HCT116 (cell line): Measurements from ENCODE around the gene AXIN2. TPM values are rescaled to one million over a fixed set of nuclear protein-coding genes. Genes with fewer than 3 reads are reported as not detected.

Source experiments
- ATAC-seq: fragments of 200-7000 bp; cut with Tn5 transposase; 2 replicates; pipeline ENCODE4 v1.9.1; 2020; ENCODE audit warnings: mild to moderate bottlenecking, moderate library complexity
- BruUV-seq: library from RNA; stranded (reverse); fragments of 400-500 nt; replicated peaks from 2 replicates; lab custom pipeline; 2021; lab: Mats Ljungman, UMichigan
- CTCF ChIA-PET: fragments of 300-600 bp; sonication (Branson Sonifier 250); formaldehyde crosslinking; loops from one replicate; lab custom pipeline; 2021; ENCODE audit warnings: antibody characterized with exemption; lab: Charles Lee
- POLR2A ChIA-PET: fragments of 300-600, 350-600 bp; sonication (Branson Sonifier 250); formaldehyde crosslinking; loops from one replicate; lab custom pipeline; 2021; ENCODE audit warnings: antibody characterized with exemption; lab: Charles Lee
- RAD21 ChIA-PET, 2 experiments: fragments of 300-600 bp; sonication (Branson Sonifier 250); formaldehyde crosslinking; loops; one replicate each; lab custom pipeline; 2023; ENCODE audit warnings: low total read pairs in 2 of 2; ENCODE audit not compliant: uncharacterized antibody in 2 of 2, unreplicated experiment in 2 of 2, low non-redundant PET in 1 of 2; lab: Charles Lee
- DNase-seq: peaks from one replicate; pipeline ENCODE4 v3.0.0-alpha.2; 2010; ENCODE audit warnings: low read depth, low spot score
- H2AFZ ChIP-seq: fragments of 200-600 bp; shearing (Covaris generic), sonication (generic); 2 replicates; pipeline ENCODE4 v1.6.1; 2017; ENCODE audit warnings: low read depth, mixed run types, mixed read lengths, antibody characterized with exemption, low read length; ENCODE audit not compliant: poor library complexity, severe bottlenecking
- H3K27ac ChIP-seq: 2 replicates; pipeline ENCODE4 v1.5.1; 2012; ENCODE audit warnings: low read depth, low read length
- H3K27me3 ChIP-seq: fragments of 200-600 bp; sonication (generic); 2 replicates; pipeline ENCODE4 v1.6.1; 2016; ENCODE audit warnings: mixed run types, low read length, mixed read lengths; ENCODE audit not compliant: insufficient read depth
- H3K36me3 ChIP-seq, 2 experiments: fragments of 200-500 bp in 1 of 2; fragments of 200-600 bp in 1 of 2; sonication (Bioruptor generic) in 1 of 2; sonication (generic) in 1 of 2; 2 replicates each; pipeline versions ENCODE4 v1.5.1 to v1.6.1; 2014 to 2016; ENCODE audit warnings: low read length in 2 of 2, inconsistent platforms in 1 of 2, mixed read lengths in 1 of 2, mixed run types in 1 of 2; ENCODE audit not compliant: insufficient read depth in 2 of 2, control insufficient read depth in 1 of 2
- H3K4me1 ChIP-seq, 2 experiments: fragments of 200-600 bp in 1 of 2; sonication (generic) in 1 of 2; 2 replicates each; pipeline versions ENCODE4 v1.5.1 to v1.6.1; 2012 to 2017; ENCODE audit warnings: low read length in 2 of 2, inconsistent platforms in 1 of 2, mild to moderate bottlenecking in 1 of 2, mixed read lengths in 1 of 2, mixed run types in 1 of 2, moderate library complexity in 1 of 2; ENCODE audit not compliant: insufficient read depth in 2 of 2, control insufficient read depth in 1 of 2
- H3K4me2 ChIP-seq: fragments of 200-600 bp; sonication (generic); 2 replicates; pipeline ENCODE4 v1.6.1; 2017; ENCODE audit warnings: mixed run types, low read length, mixed read lengths
- H3K4me3 ChIP-seq, 2 experiments: fragments of 200-600 bp in 1 of 2; sonication (generic) in 1 of 2; replicated peaks in 1 of 2; 2 replicates each; pipeline ENCODE4 v1.5.1; 2011 to 2016; ENCODE audit warnings: low read length in 2 of 2, control low read depth in 1 of 2, low read depth in 1 of 2, mild to moderate bottlenecking in 1 of 2, mixed read lengths in 1 of 2, mixed run types in 1 of 2
- H3K79me2 ChIP-seq: fragments of 200-600 bp; sonication (generic); 2 replicates; pipeline ENCODE4 v1.6.1; 2017; ENCODE audit warnings: mild to moderate bottlenecking, mixed run types, low read length, moderate library complexity, mixed read lengths; ENCODE audit not compliant: insufficient read depth
- H3K9ac ChIP-seq: fragments of 200-600 bp; sonication (generic); 2 replicates; pipeline ENCODE4 v1.6.1; 2016; ENCODE audit warnings: low read length, mixed read lengths
- H3K9me2 ChIP-seq: fragments of 200-600 bp; sonication (generic), shearing (Covaris generic); 2 replicates; pipeline ENCODE4 v1.6.1; 2017; ENCODE audit warnings: mixed run types, mild to moderate bottlenecking, moderate library complexity; ENCODE audit not compliant: insufficient read depth
- H3K9me3 ChIP-seq, 2 experiments: fragments of 200-500 bp in 1 of 2; fragments of 200-600 bp in 1 of 2; sonication (Bioruptor generic) in 1 of 2; sonication (generic) in 1 of 2; 2 replicates each; pipeline ENCODE4 v1.6.1; 2014 to 2017; ENCODE audit warnings: low read length in 2 of 2, mixed read lengths in 2 of 2, inconsistent platforms in 1 of 2, low read depth in 1 of 2, mild to moderate bottlenecking in 1 of 2, mixed run types in 1 of 2, moderate library complexity in 1 of 2; ENCODE audit not compliant: control insufficient read depth in 1 of 2, insufficient read depth in 1 of 2
- H4K20me1 ChIP-seq: fragments of 200-600 bp; sonication (generic), shearing (Covaris generic); 2 replicates; pipeline ENCODE4 v1.6.1; 2017; ENCODE audit warnings: mixed run types, mild to moderate bottlenecking, moderate library complexity; ENCODE audit not compliant: insufficient read depth
- CBX3 ChIP-seq: IDR thresholded peaks from 2 replicates; pipeline ENCODE4 v1.6.1; 2012; ENCODE audit warnings: low read depth
- CEBPB ChIP-seq: IDR thresholded peaks from 2 replicates; pipeline ENCODE4 v1.6.1; 2012; ENCODE audit warnings: low read depth
- EGR1 ChIP-seq: IDR thresholded peaks from 2 replicates; pipeline ENCODE4 v1.6.1; 2012; ENCODE audit warnings: low read depth
- EZH2phosphoT487 ChIP-seq: fragments of 200-600 bp; IDR thresholded peaks from 2 replicates; pipeline ENCODE4 v1.6.1; 2018; ENCODE audit warnings: antibody characterized with exemption, borderline replicate concordance
- SRF ChIP-seq: IDR thresholded peaks from 2 replicates; pipeline ENCODE4 v1.6.1; 2012; ENCODE audit warnings: low read depth
- TCF7L2 ChIP-seq: IDR thresholded peaks from 2 replicates; pipeline ENCODE4 v1.7.0; 2011; ENCODE audit warnings: borderline replicate concordance, inconsistent platforms; ENCODE audit not compliant: insufficient read depth, insufficient read length; ENCODE audit errors: extremely low read depth
- ZFX ChIP-seq: fragments of 450-650 bp; IDR thresholded peaks from 2 replicates; pipeline ENCODE4 v1.6.1; 2017
- ZNF274 ChIP-seq: fragments of 200-500 bp; sonication (Bioruptor generic); IDR thresholded peaks from 2 replicates; pipeline ENCODE4 v1.6.1; 2014; ENCODE audit warnings: mild to moderate bottlenecking, low read depth, low read length, inconsistent platforms
- intact Hi-C: fragments of 100-400 bp; cut with micrococcal nuclease; formaldehyde crosslinking; loops from 2 replicates; pipeline ENCODE4 v1.10.0; 2022
- total RNA-seq: library from RNA; stranded (reverse); gene quantifications from one replicate; pipeline ENCODE4 v1.2.1, GENCODE V29; 2021; ENCODE audit not compliant: unreplicated experiment
- TF ChIP-seq, protein P1 (sequence below): IDR thresholded peaks from 2 replicates; pipeline ENCODE4 v1.6.1; 2011; ENCODE audit warnings: mild to moderate bottlenecking, low read length, moderate library complexity; ENCODE audit not compliant: insufficient replicate concordance; ENCODE audit errors: extremely low read depth
- TF ChIP-seq, protein P2 (sequence below), 3 experiments: fragments of 200-600 bp in 1 of 3; sonication (generic) in 1 of 3; IDR thresholded peaks in 2 of 3; conservative IDR thresholded peaks in 1 of 3; 2 replicates each; pipeline ENCODE4 v1.5.1; 2012 to 2017; ENCODE audit warnings: low read depth in 2 of 3, low read length in 2 of 3, antibody characterized with exemption in 1 of 3, borderline replicate concordance in 1 of 3, control low read depth in 1 of 3, mild to moderate bottlenecking in 1 of 3, mixed read lengths in 1 of 3, mixed run types in 1 of 3, moderate library complexity in 1 of 3; ENCODE audit not compliant: insufficient read depth in 1 of 3

AXIN2 gene
- total RNA-seq, 1 experiment from 2014 or later: 7.1 TPM

DNA sequence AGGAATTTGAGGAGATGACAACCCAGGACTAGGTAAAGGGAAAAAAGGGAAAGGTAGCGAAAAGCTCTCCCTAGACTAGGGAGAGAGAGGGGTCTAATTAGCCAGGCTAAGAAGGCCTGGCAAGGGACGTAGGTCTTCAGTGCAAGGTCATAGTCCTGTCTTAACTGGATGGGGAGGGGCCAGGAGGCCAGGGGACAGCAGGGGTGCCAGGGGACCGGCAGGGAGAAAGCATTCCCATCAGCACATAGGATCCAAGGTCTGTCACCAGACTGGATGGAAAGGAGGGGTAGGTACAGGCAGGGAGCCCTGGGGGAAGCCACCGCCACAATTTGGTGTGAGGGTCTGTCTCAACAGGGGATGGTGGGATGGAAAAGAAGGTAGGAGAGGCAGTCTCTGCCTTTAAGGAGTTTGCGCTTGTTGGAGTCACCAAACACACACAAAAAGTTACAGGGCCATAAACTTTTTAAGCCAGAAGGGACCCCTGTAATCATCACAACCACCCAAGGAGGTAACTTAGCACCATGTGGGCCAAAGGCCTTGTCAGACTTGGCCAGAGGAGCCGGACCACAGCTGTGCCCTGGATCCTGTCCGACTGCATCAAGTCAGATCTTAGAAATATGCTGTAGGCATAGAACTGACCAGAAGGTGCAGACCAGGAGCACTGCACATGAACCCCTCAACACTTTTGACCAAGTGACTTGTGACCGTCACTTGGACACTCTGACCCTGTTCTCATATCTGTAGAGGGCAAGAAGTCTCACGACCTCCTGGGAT lies 10.0 kb downstream of the AXIN2 start:
- H3K4me3 ChIP-seq: no peak overlapping the region
- DNase-seq: no peak
- no TSS peak for BruUV-seq
- no peaks in the 10 kb centered on the region for H3K9me3 ChIP-seq
- H3K4me2 ChIP-seq: no peak overlapping the region
- no peak overlapping the region for H3K27ac ChIP-seq
- no peak overlapping the region for H2AFZ ChIP-seq
- H3K9ac ChIP-seq: no peak overlapping the region
- H3K36me3 ChIP-seq: peaks cover 0 to 32% of the 10 kb centered on the region in 2 experiments; a peak in 2 of 4 replicates
- no peaks in the 10 kb centered on the region for H4K20me1 ChIP-seq
- ChIA-PET CTCF (no interaction called here), RAD21 (no interaction called here), POLR2A (no interaction called here)
- no peak for ATAC-seq
- intact Hi-C loops: no loop called here
- no peaks in the 10 kb centered on the region for H3K9me2 ChIP-seq
- H3K27me3 ChIP-seq: no peaks in the 10 kb centered on the region
- TF ChIP-seq, protein P1, sequence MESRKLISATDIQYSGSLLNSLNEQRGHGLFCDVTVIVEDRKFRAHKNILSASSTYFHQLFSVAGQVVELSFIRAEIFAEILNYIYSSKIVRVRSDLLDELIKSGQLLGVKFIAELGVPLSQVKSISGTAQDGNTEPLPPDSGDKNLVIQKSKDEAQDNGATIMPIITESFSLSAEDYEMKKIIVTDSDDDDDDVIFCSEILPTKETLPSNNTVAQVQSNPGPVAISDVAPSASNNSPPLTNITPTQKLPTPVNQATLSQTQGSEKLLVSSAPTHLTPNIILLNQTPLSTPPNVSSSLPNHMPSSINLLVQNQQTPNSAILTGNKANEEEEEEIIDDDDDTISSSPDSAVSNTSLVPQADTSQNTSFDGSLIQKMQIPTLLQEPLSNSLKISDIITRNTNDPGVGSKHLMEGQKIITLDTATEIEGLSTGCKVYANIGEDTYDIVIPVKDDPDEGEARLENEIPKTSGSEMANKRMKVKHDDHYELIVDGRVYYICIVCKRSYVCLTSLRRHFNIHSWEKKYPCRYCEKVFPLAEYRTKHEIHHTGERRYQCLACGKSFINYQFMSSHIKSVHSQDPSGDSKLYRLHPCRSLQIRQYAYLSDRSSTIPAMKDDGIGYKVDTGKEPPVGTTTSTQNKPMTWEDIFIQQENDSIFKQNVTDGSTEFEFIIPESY: no peak
- H3K4me1 ChIP-seq: peaks cover 12 to 13% of the 10 kb centered on the region in 2 experiments
- H3K79me2 ChIP-seq: peaks cover 32% of the 10 kb centered on the region

DNA sequence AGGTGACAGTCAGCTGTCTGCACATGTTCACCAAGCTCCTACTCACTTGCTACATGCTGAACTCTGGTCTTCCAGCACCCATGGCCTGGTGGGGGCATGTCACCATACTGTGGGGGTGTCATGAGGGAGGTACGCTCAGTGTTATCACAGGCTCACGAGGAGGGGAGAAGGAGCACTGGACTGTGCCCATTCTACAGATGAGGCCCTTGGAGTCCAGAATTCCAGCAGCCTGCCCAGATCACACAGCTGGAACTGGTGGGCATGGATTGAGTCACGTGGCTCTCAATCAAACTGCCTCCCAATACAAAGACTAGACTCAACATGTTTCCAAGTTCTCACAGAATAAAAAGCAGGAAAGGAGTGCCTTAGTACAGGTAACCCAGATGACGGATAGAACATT lies 10.7 kb downstream of the AXIN2 start:
- no peak overlapping the region for H3K27ac ChIP-seq
- no peaks in the 10 kb centered on the region for H3K27me3 ChIP-seq
- no peak overlapping the region for H2AFZ ChIP-seq
- no peaks in the 10 kb centered on the region for H4K20me1 ChIP-seq
- DNase-seq (no peak), ATAC-seq (no peak)
- peaks cover 0 to 33% of the 10 kb centered on the region in 2 experiments; a peak in 2 of 4 replicates for H3K36me3 ChIP-seq
- ChIA-PET POLR2A (no interaction called here), RAD21 (no interaction called here), CTCF (interaction anchor here (1.1 kb wide), 1 partner anchor 319 kb away, joined by 3 read pairs; no protein-coding TSS in a partner anchor)
- H3K9me2 ChIP-seq: no peaks in the 10 kb centered on the region
- H3K9ac ChIP-seq: no peak overlapping the region
- BruUV-seq: no TSS peak
- H3K79me2 ChIP-seq: peaks cover 32% of the 10 kb centered on the region
- no peak for TF ChIP-seq SRF
- TF ChIP-seq TCF7L2: no peak
- no peak for TF ChIP-seq EGR1
- TF ChIP-seq, protein P2, sequence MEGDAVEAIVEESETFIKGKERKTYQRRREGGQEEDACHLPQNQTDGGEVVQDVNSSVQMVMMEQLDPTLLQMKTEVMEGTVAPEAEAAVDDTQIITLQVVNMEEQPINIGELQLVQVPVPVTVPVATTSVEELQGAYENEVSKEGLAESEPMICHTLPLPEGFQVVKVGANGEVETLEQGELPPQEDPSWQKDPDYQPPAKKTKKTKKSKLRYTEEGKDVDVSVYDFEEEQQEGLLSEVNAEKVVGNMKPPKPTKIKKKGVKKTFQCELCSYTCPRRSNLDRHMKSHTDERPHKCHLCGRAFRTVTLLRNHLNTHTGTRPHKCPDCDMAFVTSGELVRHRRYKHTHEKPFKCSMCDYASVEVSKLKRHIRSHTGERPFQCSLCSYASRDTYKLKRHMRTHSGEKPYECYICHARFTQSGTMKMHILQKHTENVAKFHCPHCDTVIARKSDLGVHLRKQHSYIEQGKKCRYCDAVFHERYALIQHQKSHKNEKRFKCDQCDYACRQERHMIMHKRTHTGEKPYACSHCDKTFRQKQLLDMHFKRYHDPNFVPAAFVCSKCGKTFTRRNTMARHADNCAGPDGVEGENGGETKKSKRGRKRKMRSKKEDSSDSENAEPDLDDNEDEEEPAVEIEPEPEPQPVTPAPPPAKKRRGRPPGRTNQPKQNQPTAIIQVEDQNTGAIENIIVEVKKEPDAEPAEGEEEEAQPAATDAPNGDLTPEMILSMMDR (IDR thresholded peaks at IDR 0.05 in 2 of 3, conservative IDR thresholded peaks at IDR 0.05 in 1 of 3; ENCODE audit: borderline replicate concordance in 1 of 3, insufficient read depth in 1 of 3, low read depth in 2 of 3, low read length in 2 of 3): no peak
- no peak for TF ChIP-seq CBX3
- TF ChIP-seq EZH2phosphoT487: no peak
- no peak for TF ChIP-seq ZFX
- TF ChIP-seq ZNF274: no peak
- TF ChIP-seq CEBPB: no peak
- intact Hi-C loops: no loop called here
- peaks cover 5 to 13% of the 10 kb centered on the region in 2 experiments for H3K4me1 ChIP-seq
- no peaks in the 10 kb centered on the region for H3K9me3 ChIP-seq
- H3K4me3 ChIP-seq: no peak overlapping the region
- no peak overlapping the region for H3K4me2 ChIP-seq
